ENCODE measurements around the gene ISOC2. TPM values are rescaled to one million over a fixed set of nuclear protein-coding genes. Genes with fewer than 3 reads are reported as not detected.

The ISOC2 gene
- total and polyA plus RNA-seq, 9 of the 15 experiments (the other 6 are each of a cell fraction or from before 2014, with no cell fraction given), result 1.2 to 229 (median 58.3) TPM

DNA sequence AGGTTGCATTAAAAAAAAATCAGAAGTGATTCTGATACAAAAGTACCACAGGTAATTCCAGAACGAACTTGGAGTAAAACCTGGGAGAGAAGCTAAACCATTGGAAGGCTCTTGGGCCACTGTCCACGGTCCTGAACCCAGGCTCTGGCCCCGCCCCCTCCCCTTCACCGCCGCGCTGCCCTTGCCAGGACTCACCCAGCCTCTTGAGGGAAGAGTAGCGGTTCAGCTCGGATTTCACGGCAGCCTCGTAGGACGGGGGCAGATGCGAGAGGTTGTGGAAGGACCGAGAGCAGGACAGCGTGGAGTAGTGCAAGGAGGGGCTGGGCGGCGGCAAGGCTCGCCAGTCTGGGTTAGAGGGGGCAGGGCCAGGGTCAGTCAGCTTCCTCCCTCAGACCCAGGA lies 24.0 kb downstream of the ISOC2 start (continued):
- TF ChIP-seq CBX3 (IDR thresholded peaks at IDR 0.05; ENCODE audit: borderline replicate concordance in 1 of 2, low read length in 2 of 2) (peak in 1 of 2 experiments; percentile 40; a peak in 1 of 3 replicates), IFI16 (CRISPR knock-in tag; IDR thresholded peaks at IDR 0.05) (no peak), NRF1 (conservative IDR thresholded peaks at IDR 0.05 in 1 of 2, IDR thresholded peaks at IDR 0.05 in 1 of 2) (0 out of 4 replicates have a peak, but pooled peaks of 1 of the 2 experiments have one; percentile 20), TEAD4 (IDR thresholded peaks at IDR 0.05; ENCODE audit: low read length) (no peak), TEAD4 (CRISPR knock-in tag; IDR thresholded peaks at IDR 0.05; ENCODE audit: borderline replicate concordance) (0 out of 2 replicates have a peak, but pooled peaks have one; percentile 61), POLR3G (IDR thresholded peaks at IDR 0.05; ENCODE audit: extremely low read depth, insufficient read length, insufficient replicate concordance) (no peak), NONO (IDR thresholded peaks at IDR 0.05; ENCODE audit: low read depth in 2 of 2, low read length in 1 of 2) (no peak), SLC30A9 (CRISPR knock-in tag; IDR thresholded peaks at IDR 0.05) (no peak), ELF2 (CRISPR knock-in tag; IDR thresholded peaks at IDR 0.05) (no peak)
- TF ChIP-seq, protein P1, sequence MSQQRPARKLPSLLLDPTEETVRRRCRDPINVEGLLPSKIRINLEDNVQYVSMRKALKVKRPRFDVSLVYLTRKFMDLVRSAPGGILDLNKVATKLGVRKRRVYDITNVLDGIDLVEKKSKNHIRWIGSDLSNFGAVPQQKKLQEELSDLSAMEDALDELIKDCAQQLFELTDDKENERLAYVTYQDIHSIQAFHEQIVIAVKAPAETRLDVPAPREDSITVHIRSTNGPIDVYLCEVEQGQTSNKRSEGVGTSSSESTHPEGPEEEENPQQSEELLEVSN (IDR thresholded peaks at IDR 0.05; ENCODE audit: borderline replicate concordance in 1 of 2, extremely low read depth in 1 of 2, insufficient read depth in 1 of 2, insufficient read length in 1 of 2, low read depth in 1 of 2, low read length in 1 of 2, poor library complexity in 1 of 2, severe bottlenecking in 1 of 2), result no peak
- TF ChIP-seq, protein P2, sequence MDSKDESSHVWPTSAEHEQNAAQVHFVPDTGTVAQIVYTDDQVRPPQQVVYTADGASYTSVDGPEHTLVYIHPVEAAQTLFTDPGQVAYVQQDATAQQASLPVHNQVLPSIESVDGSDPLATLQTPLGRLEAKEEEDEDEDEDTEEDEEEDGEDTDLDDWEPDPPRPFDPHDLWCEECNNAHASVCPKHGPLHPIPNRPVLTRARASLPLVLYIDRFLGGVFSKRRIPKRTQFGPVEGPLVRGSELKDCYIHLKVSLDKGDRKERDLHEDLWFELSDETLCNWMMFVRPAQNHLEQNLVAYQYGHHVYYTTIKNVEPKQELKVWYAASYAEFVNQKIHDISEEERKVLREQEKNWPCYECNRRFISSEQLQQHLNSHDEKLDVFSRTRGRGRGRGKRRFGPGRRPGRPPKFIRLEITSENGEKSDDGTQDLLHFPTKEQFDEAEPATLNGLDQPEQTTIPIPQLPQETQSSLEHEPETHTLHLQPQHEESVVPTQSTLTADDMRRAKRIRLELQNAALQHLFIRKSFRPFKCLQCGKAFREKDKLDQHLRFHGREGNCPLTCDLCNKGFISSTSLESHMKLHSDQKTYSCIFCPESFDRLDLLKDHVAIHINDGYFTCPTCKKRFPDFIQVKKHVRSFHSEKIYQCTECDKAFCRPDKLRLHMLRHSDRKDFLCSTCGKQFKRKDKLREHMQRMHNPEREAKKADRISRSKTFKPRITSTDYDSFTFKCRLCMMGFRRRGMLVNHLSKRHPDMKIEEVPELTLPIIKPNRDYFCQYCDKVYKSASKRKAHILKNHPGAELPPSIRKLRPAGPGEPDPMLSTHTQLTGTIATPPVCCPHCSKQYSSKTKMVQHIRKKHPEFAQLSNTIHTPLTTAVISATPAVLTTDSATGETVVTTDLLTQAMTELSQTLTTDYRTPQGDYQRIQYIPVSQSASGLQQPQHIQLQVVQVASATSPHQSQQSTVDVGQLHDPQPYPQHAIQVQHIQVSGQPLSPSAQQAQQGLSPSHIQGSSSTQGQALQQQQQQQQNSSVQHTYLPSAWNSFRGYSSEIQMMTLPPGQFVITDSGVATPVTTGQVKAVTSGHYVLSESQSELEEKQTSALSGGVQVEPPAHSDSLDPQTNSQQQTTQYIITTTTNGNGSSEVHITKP (IDR thresholded peaks at IDR 0.05; ENCODE audit: partially characterized antibody), result no peak
- TF ChIP-seq, protein P3, sequence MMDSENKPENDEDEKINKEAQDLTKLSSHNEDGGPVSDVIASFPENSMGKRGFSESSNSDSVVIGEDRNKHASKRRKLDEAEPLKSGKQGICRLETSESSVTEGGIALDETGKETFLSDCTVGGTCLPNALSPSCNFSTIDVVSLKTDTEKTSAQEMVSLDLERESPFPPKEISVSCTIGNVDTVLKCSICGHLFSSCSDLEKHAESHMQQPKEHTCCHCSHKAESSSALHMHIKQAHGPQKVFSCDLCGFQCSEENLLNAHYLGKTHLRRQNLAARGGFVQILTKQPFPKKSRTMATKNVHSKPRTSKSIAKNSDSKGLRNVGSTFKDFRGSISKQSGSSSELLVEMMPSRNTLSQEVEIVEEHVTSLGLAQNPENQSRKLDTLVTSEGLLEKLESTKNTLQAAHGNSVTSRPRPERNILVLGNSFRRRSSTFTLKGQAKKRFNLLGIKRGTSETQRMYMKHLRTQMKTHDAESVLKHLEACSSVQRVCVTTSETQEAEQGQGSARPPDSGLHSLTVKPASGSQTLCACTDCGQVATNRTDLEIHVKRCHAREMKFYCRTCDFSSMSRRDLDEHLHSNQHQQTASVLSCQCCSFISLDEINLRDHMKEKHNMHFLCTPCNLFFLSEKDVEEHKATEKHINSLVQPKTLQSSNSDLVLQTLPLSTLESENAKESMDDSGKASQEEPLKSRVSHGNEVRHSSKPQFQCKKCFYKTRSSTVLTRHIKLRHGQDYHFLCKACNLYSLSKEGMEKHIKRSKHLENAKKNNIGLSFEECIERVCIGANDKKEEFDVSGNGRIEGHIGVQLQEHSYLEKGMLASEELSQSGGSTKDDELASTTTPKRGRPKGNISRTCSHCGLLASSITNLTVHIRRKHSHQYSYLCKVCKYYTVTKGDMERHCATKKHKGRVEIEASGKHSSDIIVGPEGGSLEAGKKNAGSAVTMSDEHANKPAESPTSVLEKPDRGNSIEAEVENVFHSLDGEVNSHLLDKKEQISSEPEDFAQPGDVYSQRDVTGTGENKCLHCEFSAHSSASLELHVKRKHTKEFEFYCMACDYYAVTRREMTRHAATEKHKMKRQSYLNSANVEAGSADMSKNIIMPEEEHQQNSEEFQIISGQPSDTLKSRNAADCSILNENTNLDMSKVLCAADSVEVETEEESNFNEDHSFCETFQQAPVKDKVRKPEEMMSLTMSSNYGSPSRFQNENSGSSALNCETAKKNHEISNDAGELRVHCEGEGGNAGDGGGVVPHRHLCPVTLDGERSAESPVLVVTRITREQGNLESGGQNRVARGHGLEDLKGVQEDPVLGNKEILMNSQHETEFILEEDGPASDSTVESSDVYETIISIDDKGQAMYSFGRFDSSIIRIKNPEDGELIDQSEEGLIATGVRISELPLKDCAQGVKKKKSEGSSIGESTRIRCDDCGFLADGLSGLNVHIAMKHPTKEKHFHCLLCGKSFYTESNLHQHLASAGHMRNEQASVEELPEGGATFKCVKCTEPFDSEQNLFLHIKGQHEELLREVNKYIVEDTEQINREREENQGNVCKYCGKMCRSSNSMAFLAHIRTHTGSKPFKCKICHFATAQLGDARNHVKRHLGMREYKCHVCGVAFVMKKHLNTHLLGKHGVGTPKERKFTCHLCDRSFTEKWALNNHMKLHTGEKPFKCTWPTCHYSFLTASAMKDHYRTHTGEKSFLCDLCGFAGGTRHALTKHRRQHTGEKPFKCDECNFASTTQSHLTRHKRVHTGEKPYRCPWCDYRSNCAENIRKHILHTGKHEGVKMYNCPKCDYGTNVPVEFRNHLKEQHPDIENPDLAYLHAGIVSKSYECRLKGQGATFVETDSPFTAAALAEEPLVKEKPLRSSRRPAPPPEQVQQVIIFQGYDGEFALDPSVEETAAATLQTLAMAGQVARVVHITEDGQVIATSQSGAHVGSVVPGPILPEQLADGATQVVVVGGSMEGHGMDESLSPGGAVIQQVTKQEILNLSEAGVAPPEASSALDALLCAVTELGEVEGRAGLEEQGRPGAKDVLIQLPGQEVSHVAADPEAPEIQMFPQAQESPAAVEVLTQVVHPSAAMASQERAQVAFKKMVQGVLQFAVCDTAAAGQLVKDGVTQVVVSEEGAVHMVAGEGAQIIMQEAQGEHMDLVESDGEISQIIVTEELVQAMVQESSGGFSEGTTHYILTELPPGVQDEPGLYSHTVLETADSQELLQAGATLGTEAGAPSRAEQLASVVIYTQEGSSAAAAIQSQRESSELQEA (IDR thresholded peaks at IDR 0.05; ENCODE audit: low read depth), result no peak
